CD4-positive, alpha-beta T cell treated with Interleukin-4 for 1 hour (primary cell): Measurements from ENCODE around the gene GNAQ.

Source experiments
- DNase-seq, 2 donors: peaks; one replicate each; pipeline ENCODE4 v3.0.0-alpha.2; 2020 to 2022

GNAQ gene

DNA sequence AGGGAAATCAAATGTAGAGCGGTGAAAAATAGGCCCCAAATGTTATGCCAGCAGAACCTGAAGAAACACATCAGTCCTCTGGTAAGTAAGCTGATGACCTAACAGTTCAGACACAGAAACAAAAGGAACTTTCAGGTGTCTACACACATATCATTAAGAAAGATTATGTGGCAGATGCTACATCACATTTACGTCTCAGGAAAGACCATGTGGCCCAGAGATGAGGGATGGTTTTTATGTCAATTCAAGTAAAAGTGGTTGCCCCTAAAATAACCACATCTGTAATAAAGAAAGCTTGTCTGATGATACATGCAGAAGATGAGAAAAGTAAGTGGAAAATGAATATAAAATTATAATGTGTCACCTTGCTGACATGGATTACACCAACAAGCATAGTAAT lies 31.4 kb downstream of the GNAQ start:
- no peak for DNase-seq

DNA sequence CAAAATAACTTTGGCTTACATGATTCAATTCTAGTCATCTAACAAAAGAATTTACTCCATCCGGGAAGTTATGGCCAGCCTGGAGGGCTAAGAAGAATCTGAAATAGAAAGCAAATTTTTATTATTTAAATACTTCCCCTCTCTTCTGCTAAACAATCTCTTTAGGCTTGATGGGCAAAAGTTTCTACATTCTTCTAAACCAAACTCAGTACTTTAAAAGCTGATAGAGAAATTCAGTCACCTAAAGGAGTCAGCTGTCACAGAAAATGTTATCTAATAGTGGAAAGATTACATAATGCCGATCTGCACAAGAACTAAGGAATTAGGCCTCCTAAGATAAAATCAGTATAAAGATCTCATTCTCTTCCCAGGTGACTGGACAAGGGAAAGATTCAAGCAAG lies 32.4 kb downstream of the GNAQ start:
- DNase-seq: no peak

DNA sequence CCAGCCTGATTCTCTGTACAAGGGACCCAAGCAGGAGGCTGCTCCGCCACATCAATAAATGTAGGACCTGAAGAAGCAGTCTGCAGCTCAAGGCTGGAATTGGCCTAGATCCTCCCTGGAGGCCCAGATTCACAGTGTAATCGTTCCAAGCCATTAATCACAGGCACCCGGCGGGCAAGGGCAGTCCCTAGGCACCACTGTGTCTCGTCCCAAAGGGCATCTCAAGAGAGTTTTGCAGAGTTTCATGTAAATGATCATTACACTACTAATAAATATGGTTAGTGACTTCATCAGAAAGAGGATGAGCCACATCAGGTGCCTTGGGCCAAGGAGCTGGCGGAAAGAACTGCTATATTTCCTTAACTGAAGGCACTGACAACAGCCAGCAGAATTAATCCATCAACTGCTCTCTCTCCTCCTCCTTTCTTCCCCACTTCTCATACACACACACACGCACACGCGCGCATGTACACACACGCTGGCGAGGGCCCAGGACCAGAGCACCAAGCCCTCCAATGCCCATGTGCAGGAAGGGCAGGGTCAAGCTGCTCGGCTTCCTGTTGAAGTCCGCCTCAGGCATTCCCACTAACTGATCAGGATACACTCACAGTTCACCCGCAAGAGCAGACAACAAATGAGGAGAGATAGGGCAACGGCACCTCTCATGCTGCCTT lies 33.9 kb downstream of the GNAQ start:
- DNase-seq: no peak

DNA sequence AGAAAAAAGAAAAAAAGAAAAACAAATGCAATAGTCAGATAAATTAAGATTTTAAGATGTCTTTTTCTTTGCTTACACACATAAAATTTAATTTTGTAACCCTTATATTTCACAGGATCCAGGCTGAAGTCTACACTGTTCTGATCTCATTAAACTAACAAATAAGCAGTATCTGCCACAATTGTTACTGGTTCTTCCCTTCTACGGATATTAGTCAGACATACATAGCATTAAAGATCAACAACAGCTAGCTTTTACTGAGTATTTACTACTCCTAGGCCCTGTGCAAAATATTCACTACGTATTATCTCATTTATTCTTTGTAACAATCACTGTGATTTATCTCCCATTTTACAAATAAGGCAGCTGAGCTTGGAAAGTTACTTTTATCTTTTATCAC lies 34.9 kb downstream of the GNAQ start:
- DNase-seq: no peak

DNA sequence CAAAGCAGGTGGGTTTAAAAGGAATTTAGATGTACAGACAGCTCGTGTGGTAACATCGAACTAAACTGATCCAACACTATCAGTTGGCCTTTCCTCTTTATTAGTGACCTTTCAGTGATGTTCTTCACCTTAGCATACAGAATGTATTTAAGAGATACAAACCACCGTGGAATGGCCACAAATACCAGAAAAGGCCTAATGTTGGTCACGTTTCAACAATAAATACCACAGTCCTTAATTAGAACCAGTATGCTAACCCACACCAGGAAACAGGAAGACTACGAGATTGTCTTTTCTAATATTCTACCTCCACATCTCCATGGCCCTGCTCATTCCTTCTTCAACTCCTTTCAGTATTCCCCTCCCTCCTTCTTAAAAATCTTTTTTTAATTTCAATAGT lies 40.4 kb downstream of the GNAQ start:
- no peak for DNase-seq

DNA sequence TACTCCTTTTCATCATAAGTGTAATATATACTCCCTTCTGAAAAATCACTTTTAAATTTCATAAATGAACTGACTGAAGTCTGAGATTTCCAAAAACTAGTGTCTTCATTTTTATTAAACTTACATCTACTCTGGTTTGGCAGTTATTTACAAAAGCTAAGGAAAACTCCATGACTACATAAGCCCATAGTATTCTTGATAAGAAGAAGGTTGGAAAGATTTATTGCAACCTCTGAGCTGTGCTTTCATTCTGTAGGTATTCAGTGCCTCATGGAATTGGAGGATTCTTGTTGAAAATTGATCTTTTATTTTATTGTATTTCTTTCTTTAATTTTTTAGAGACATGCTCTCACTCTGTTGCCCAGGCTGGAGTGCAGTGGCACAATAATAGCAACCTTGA lies 41.7 kb downstream of the GNAQ start:
- no peak for DNase-seq

DNA sequence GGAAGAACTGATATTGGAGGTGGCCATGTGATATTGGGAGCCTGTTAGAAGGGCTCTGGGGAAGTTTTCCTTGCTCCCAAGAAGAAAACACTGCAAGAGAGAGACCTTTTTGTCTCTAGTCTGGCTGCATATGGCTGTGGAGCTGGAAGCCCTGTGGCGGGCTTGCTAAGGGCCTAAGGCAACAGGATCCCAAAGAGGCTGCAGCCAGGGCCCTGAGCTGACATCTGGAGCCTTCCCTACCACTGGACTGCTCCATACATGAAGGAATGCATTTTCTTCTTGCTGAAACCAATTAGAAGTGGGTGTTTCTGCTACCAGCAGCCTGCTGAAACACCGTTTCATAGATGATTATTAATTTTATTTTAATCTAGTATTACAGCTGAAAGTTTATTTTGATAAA lies 42.2 kb downstream of the GNAQ start:
- DNase-seq: no peak

DNA sequence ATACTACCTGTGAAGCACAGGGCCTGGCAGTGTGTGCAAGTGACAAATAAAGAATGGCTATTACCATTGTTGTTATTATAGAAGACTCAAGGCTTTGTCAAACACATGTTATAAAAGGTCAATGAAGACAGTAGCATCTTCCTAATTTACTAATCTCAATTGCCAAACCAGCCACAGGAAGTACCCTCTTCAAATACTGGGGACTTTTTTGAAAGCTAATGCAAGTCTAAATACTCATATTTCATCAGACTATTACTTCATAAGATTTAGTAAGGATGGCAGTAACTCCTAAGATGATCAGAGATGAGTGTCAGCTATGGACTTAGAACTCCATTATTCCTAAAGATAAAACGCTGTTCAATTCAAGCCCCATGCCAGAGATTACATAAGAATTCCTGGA lies 43.0 kb downstream of the GNAQ start:
- DNase-seq: no peak

DNA sequence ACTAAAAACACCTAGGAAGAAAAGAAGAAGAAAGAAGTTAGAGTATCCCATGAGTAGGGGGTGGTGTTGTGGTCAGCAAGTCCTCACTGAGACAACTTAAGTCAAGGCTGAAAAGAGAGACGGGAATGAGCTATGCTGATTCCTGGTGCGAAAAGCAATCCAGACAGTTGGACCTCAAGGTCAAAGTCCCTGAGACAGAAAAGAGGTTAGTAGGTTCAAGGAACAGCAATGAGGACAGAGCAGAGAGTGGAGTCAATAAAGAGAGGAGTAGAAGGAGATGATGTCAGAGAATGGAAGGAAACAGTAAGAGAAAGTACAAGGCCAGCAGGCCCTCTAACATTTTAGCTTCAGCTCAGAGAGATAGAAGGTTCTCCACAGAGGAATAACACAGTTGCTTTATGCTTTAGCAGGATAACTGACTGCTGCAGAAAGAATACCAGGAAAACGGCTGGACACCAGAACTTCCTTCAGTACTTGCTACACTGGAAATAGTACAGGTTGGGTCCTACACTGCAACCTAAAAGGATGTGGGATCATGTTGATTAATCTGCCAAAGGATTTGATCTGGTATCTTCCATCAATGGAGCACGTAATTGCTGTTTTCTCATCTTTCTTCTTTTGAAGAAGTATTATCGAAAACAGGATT lies 43.6 kb downstream of the GNAQ start:
- no peak for DNase-seq

DNA sequence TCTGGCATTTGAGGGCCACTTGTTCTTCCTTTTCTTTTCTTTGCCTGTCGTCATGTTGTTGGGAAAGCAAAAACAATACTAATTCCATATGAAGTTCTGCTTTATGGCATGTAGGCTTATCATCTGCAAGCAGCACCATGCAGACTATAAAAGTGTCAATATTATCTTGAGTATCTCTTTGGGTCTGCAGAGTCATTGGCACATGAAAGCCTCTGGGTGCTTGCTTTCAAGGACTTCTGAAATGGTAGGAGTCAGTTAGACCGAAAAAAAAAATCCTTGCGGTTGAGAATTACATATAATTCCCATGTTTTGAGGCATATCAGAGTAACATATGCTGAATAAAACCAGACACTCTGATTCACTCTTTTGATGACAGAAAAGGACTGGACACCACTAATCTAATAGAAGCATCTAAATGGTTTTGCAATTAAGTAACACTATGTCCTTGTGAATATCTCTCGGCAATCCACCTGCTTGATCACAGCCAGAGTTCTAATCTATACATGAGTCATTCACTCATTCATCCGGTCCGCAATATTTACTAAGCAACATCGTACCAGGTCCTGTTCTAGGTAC lies 44.4 kb downstream of the GNAQ start:
- no peak for DNase-seq

DNA sequence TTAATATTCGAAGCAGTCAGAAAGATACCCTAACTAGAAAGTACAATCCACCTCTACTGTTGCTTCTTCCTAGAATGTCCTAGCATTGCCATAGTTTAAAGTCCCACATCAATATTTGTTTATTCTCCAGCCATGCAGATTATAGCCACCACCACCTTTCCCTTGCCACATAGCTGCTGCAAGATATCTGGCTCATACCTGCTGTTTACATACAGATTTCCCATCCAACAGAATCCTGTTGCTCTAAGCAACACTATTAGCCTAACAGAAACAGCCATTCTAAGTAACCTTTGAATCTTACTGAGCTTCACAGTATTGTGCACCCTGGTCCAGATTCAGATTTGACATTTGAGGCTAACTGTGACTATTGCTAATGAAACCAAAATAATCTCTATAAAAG lies 45.6 kb downstream of the GNAQ start:
- no peak for DNase-seq

DNA sequence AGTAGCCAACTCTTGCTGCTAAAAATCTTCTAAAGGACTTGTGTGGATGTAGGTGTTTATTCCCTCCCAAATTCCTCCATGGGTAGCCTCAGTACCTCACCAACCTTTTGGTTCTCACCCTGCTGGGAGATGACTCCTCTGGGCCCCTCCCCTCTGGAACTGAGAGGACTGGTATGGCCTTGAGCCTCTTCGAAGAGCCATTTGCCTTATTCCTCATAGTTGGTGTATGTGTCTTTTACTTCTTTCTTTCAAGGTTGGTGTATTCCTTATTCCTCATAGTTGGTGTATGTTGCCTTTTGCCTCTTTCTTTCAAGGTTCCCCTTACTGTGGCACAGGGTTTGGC lies 48.3 kb downstream of the GNAQ start:
- DNase-seq: no peak

DNA sequence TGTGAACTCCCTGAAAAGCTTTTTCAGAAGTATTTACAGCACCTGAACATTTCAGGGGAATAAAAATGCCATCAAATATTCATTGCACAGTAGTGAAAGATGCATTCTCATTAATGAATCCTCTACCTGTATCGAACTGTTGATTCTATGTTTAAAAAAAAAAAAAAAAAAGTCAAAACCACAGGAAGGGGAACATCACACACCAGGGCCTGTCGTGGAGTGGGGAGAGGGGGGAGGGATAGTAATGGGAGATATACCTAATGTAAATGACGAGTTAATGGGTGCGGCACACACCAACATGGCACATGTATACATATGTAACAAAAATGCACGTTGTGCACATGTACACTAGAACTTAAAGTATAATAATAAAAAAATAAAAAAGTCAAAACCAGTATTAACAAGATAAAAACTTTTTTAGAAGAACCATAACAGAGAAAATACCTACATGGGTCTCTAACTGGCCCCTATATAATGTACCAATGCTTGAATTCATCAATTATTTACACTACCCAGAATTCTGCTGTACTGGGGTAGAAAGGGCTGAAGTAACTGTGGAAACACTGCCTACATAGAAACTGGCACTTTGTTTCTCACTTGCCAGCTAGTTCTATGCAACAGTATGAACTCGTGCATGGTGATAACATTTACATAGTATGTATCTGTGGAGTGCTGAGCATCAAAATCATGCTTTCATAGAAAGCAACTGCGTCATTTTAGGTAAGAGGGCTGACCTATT lies 48.9 kb downstream of the GNAQ start:
- no peak for DNase-seq

DNA sequence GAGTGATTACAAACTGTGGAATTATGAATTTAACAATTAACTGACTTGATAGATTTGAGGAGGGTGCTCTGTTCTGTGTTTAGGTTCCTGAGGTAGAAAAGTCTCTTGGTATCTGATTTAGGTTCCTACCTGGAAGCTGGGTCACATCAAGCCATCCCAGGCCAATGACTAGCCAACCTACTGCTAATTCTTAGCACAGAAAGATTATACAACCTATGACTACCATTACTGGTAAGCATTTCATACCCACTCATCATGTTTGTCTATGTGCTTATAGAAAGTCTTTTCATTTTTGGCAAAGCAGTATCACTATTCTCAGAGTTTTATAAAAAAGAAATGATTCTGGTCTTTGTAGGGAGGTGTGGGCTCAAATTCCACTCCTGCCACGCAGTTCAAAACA lies 49.7 kb downstream of the GNAQ start:
- DNase-seq: no peak

DNA sequence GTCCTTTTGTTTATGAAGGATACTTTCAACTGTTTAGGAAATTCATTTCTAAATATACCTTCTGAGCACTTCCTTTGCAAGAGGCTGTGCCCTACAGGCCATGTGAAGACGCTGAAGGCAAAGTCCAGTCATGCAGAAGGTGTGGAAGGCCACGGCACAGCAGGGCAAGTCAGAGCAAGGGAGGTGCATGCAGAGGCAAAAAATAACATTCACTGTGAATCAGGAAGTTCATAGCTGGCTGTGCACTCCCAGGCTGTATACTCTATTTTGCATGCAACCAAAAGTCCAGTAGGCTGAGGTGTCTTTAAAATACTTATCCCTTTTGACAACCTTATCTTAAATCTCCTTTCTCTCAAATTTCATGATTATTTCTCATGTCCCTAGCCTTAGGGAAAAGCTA lies 50.3 kb downstream of the GNAQ start:
- peak in 1 of 2 donors; percentile 27 for DNase-seq

DNA sequence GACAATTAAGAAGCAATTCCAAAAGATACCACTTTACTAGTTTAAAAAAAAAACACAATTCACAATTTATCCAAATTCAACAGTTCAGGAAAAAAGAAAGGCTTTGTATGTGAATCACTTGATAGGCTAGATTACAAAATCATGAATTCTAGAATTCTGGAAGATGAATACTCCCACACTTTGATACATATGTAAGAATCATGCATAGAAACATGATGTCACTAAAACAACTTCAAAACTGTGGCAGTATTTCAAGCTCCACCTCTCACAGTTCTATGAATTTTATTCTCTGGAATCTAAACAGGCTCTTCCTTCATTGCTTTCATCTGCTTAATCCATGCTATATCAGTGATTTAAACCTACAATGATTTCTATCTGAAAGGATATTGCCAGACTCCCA lies 51.0 kb downstream of the GNAQ start:
- no peak for DNase-seq

DNA sequence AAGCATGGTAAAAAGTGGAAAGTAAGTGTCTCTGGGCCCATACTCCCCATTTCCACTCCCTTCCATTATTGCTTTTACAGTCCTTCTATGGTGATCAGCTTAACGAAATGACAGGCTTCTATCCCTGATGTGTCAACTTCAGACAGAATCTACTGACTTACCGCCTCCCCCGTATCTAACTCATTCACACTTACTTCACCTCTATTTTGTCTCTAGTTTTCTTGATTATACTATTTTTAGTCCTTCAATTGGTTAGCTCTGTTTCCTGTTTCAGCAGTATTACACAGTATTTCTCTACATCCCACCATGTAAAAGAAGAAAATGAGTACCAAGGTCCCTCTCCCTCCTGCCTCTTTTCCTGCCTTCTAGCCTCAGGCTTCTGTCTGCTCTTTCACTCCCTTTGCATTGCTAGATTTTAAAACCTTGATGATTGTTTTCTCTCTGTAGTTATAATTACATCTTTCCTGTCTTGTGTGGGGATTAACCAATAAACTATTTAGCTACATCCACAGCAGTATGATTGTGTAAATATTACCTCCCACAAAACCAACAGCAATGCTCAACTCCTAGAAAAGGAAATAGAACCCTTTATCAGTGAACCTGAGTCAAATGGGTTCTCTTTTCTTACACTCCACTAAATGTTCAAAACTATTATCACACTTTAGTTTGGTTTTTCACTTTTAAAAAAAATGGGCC lies 53.4 kb downstream of the GNAQ start:
- peak in 1 of 2 donors; percentile 24 for DNase-seq

DNA sequence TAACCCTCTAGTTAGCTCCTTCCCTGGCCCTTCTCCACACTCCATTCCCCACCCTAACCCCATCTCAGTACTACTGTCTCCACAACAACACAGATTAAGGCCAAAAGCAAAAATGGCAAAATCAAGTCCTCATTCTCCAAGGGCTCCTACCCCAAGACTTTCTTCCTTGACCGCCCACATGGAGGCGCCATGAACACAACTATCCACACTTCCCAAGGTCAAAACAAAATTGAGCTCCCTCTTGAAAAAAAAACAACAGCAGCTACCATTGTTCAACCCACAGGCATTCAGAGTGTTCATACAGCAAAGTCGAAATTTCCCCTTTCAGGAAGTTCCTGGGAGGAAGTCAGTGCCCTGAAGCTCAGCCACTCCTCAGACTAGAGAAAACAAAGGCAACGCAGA lies 54.4 kb downstream of the GNAQ start:
- peak; percentile 64 for DNase-seq

DNA sequence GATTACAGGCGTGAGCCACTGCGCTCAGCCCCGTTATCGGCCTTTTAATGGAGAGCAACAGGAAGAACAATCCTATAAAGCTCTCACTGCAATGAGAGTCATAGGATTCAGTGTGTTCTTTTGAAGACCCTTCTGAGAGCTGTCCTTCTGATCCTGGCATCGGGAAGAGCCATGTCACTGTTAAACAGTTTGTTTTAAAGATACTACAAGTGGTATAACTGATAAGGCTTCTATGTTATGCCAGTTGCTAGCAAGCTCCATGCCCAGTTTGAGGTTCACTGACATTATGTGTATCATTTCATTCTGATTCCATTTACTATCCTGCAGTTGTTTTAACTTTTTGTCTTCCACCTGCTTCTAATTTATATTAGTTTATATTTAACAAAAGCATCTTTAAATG lies 55.8 kb downstream of the GNAQ start:
- no peak for DNase-seq

DNA sequence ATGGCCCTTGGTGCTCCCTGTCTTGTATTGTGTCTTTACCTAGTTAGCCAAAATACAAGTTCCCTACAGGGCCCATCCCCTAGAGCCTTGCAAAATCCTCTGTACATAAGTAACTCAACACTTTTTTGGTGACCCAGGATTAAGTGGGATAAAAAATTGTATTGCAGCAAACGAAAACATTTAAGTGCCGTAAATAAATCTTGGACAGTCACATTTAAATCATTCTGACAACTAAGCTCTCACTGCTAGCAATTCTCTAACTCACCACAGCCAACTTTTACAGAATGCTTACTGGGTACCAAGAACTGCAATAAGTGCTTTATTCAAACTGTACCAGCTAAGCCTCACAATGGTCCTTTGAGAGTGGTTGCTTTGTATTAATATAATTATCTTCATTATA lies 56.6 kb downstream of the GNAQ start:
- no peak for DNase-seq

DNA sequence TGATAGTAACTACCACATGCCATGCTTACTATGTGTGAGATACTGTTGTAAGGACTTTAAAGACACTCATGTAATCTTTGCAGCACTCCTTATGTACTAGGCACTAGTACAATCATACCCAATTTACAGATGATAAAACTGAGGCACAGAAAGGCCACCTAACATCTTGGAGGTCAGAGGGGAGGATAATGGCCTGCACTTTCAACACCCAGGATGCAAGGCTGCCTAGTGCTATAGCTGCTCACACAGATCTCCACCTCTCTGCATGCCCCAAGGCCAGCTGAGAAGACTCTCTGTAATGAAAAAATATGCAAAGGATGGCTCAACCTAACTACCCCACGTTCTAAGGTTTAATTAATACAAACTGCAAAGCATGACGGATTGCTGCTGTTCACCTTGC lies 57.2 kb downstream of the GNAQ start:
- DNase-seq: no peak

DNA sequence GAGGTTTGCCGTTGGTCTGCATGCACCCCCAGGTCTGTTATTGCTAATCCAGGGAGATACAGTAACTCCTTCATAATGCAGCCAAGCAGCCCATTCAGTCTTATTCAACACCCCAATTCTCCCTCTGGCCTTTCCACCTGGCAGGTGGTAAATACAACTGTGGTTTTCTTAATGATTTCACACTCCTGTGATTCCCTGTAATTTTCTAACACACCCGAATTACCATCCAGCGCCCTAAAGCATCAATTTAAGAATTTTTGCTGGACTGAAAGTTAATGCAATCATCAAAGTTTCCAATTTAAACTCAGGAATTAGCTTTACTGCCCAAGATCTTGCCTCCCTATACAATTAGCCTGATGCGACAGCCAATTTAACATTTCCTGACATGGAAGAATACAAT lies 62.5 kb downstream of the GNAQ start:
- no peak for DNase-seq

DNA sequence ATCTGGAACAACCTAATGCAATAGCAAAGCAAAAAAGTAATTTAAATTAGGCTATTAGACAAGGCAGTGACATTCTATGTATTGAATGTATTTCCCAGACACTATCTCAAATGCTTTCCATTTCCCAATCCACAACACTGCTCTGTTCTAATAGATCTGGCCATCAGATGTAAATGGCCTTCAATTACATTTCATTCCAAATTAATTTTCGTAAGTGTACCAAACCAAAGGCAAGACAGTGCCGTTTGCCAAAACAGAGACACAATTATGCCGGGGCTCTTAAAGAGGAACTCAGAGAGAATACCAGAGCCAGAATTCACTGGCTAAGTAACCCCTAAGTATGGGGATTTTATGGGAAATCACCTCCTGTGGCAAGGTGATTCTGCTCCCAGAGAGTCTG lies 63.1 kb downstream of the GNAQ start:
- DNase-seq: no peak

DNA sequence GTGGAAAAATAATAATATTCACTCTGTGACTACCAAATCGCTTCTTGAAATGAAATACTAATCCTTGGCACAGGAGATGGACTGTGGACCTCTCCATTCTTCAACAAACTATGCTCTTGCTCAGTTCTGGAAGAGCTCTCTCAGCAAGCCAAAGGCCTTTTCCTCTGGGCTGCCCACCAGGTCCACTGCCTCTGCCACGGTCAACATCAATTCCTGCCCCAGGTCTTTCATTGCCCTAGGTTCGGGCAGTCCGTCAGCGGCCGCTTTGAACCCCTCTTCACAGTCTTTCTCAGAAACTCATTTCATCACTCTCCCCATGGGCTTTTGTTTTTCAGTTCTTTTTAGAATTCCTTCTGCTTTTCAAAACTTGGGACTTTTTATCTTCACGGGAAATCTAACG lies 64.9 kb downstream of the GNAQ start:
- DNase-seq: no peak
